Neutrophil (primary cell): ENCODE data around the gene TASOR.
"Not testable (repeated sequence)": the region's sequence is repeated elsewhere in the genome, so short reads cannot be mapped to it uniquely, and the experiment has no call there.

ENCODE experiments used
- H3K27ac ChIP-seq: fragments of 200-600 bp; sonication (generic); 2 replicates; pipeline ENCODE4 v1.5.1; 2016; ENCODE audit warnings: mild to moderate bottlenecking, moderate library complexity
- H3K27me3 ChIP-seq: fragments of 200-600 bp; sonication (generic); 2 replicates; pipeline ENCODE4 v1.6.0; 2016; ENCODE audit warnings: mild to moderate bottlenecking
- H3K36me3 ChIP-seq: fragments of 200-600 bp; sonication (generic); 2 replicates; pipeline ENCODE4 v1.5.1; 2017
- H3K4me1 ChIP-seq, 2 experiments: fragments of 200-600 bp in 1 of 2; sonication (generic) in 1 of 2; 1 replicate in 1 of 2; 2 replicates in 1 of 2; pipeline versions ENCODE4 v1.5.1 to v1.6.1; 2013 to 2016; ENCODE audit warnings: low read depth in 1 of 2, low read length in 1 of 2, mild to moderate bottlenecking in 1 of 2, moderate library complexity in 1 of 2; ENCODE audit not compliant: control insufficient read depth in 1 of 2, insufficient read depth in 1 of 2
- H3K4me3 ChIP-seq, 2 experiments: fragments of 200-600 bp in 1 of 2; sonication (generic) in 1 of 2; 1 replicate in 1 of 2; 2 replicates in 1 of 2; pipeline ENCODE4 v1.5.1; 2013 to 2016; ENCODE audit warnings: low read depth in 1 of 2, low read length in 1 of 2, mild to moderate bottlenecking in 1 of 2, moderate library complexity in 1 of 2
- H3K9me3 ChIP-seq: fragments of 200-600 bp; sonication (generic); 2 replicates; pipeline ENCODE4 v1.5.1; 2016
- CTCF ChIP-seq: fragments of 200-600 bp; sonication (generic); IDR thresholded peaks from 2 replicates; pipeline ENCODE4 v1.5.1; 2016; ENCODE audit warnings: antibody characterized with exemption

The TASOR gene

GRCh38 chr3:56694867-56695683 lies 12.0 kb upstream of the TASOR start:
- no peaks in the 10 kb centered on the region for H3K36me3 ChIP-seq
- H3K4me3 ChIP-seq = no peak overlapping the region
- peaks cover 16 to 25% of the 10 kb centered on the region in 2 experiments for H3K4me1 ChIP-seq
- no peaks in the 10 kb centered on the region for H3K27me3 ChIP-seq
- H3K27ac ChIP-seq = no peak overlapping the region
- TF ChIP-seq CTCF = no peak
- no peaks in the 10 kb centered on the region for H3K9me3 ChIP-seq

GRCh38 chr3:56693750-56694149 lies 10.7 kb upstream of the TASOR start:
- H3K4me3 ChIP-seq = no peak overlapping the region
- H3K4me1 ChIP-seq = peaks cover 16 to 25% of the 10 kb centered on the region in 2 experiments
- H3K27me3 ChIP-seq = no peaks in the 10 kb centered on the region
- no peaks in the 10 kb centered on the region for H3K36me3 ChIP-seq
- H3K27ac ChIP-seq = peak overlapping the region; percentile 13
- H3K9me3 ChIP-seq = no peaks in the 10 kb centered on the region
- TF ChIP-seq CTCF = no peak

- not testable (repeated sequence) for H3K4me3 ChIP-seq, H3K9me3 ChIP-seq, H3K27me3 ChIP-seq, H3K27ac ChIP-seq, H3K36me3 ChIP-seq
- H3K4me1 ChIP-seq = peaks cover 16 to 25% of the 10 kb centered on the region in 2 experiments
Observed at GRCh38 chr3:56692520-56693433, 9.7 kb upstream of the TASOR start.

- H3K4me1 ChIP-seq = peaks cover 16 to 25% of the 10 kb centered on the region in 2 experiments
- not testable (repeated sequence) for H3K4me3 ChIP-seq, H3K9me3 ChIP-seq, H3K27ac ChIP-seq, H3K27me3 ChIP-seq, H3K36me3 ChIP-seq
Observed at GRCh38 chr3:56692001-56692365, 8.9 kb upstream of the TASOR start.

- Histone ChIP-seq H3K4me3 (no peak overlapping the region), H3K4me1 (peaks cover 16 to 25% of the 10 kb centered on the region in 2 experiments), H3K9me3 (no peaks in the 10 kb centered on the region), H3K27ac (no peak overlapping the region), H3K27me3 (no peaks in the 10 kb centered on the region), H3K36me3 (no peaks in the 10 kb centered on the region)
- no peak for TF ChIP-seq CTCF
Observed at GRCh38 chr3:56691165-56692000, 8.3 kb upstream of the TASOR start.

GRCh38 chr3:56689303-56689702 lies 6.2 kb upstream of the TASOR start:
- no peak overlapping the region for H3K27ac ChIP-seq
- H3K4me1 ChIP-seq = peaks cover 12 to 16% of the 10 kb centered on the region in 2 experiments
- no peak for TF ChIP-seq CTCF
- no peaks in the 10 kb centered on the region for H3K36me3 ChIP-seq
- no peaks in the 10 kb centered on the region for H3K27me3 ChIP-seq
- H3K4me3 ChIP-seq = no peak overlapping the region
- no peaks in the 10 kb centered on the region for H3K9me3 ChIP-seq
